ENCODE results near the gene SEMA3E.
"Not testable (repeated sequence)": the region's sequence is repeated elsewhere in the genome, so short reads cannot be mapped to it uniquely, and the experiment has no call there.

Gene SEMA3E

GRCh38 chr7:83442911-83443310 is 206.0 kb downstream of the SEMA3E start:
- H3K4me3 ChIP-seq (replicated peaks; ENCODE audit: insufficient read depth, low read length), result no peak overlapping the region
- no peaks in the 10 kb centered on the region for H3K27me3 ChIP-seq (ENCODE audit: insufficient read depth, poor library complexity, severe bottlenecking)
- TF ChIP-seq REST (IDR thresholded peaks at IDR 0.05; ENCODE audit: insufficient replicate concordance, low read depth), result no peak
- TF ChIP-seq SPI1 (IDR thresholded peaks at IDR 0.05; ENCODE audit: borderline replicate concordance, low read depth), result no peak
- no peak for TF ChIP-seq CTCF (IDR thresholded peaks at IDR 0.05; ENCODE audit: insufficient read depth, low read length)
- TF ChIP-seq POLR2AphosphoS5 (IDR thresholded peaks at IDR 0.05; ENCODE audit: low read depth), result no peak
- TF ChIP-seq GABPA (IDR thresholded peaks at IDR 0.05; ENCODE audit: low read depth), result no peak
- no peak for DNase-seq (ENCODE audit: low read depth in 1 of 2, low spot score in 1 of 2)
- no peak overlapping the region for H3K27ac ChIP-seq (replicated peaks)

GRCh38 chr7:83439026-83439425 is 209.9 kb downstream of the SEMA3E start:
- TF ChIP-seq CTCF (IDR thresholded peaks at IDR 0.05; ENCODE audit: insufficient read depth, low read length) (no peak), GABPA (IDR thresholded peaks at IDR 0.05; ENCODE audit: low read depth) (no peak), POLR2AphosphoS5 (IDR thresholded peaks at IDR 0.05; ENCODE audit: low read depth) (no peak), REST (IDR thresholded peaks at IDR 0.05; ENCODE audit: insufficient replicate concordance, low read depth) (no peak), SPI1 (IDR thresholded peaks at IDR 0.05; ENCODE audit: borderline replicate concordance, low read depth) (no peak)
- H3K27me3 ChIP-seq (ENCODE audit: insufficient read depth, poor library complexity, severe bottlenecking), result no peaks in the 10 kb centered on the region
- no peak for DNase-seq (ENCODE audit: low read depth in 1 of 2, low spot score in 1 of 2)
- H3K4me3 ChIP-seq (replicated peaks; ENCODE audit: insufficient read depth, low read length), result no peak overlapping the region
- H3K27ac ChIP-seq (replicated peaks), result no peak overlapping the region

DNA sequence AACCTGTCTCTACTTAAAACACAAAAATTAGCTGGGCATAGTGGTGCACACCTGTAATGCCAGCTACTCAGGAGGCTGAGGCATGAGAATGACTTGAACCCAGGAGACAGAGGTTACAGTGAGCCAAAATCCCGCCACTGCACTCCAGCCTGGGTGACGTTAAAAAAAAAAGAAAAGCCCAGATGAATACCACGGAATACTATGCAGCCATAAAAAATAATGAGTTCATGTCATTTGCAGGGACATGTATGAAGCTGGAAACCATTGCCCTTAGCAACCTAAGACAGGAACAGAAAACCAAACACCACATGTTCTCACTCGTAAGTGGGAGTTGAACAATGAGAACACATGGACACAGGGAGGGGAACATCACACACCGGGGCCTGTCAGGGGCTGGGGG is 218.7 kb downstream of the SEMA3E start:
- not testable (repeated sequence) for DNase-seq (ENCODE audit: low read depth in 1 of 2, low spot score in 1 of 2); H3K27ac ChIP-seq (replicated peaks); H3K27me3 ChIP-seq (ENCODE audit: insufficient read depth, poor library complexity, severe bottlenecking); H3K4me3 ChIP-seq (replicated peaks; ENCODE audit: insufficient read depth, low read length)

DNA sequence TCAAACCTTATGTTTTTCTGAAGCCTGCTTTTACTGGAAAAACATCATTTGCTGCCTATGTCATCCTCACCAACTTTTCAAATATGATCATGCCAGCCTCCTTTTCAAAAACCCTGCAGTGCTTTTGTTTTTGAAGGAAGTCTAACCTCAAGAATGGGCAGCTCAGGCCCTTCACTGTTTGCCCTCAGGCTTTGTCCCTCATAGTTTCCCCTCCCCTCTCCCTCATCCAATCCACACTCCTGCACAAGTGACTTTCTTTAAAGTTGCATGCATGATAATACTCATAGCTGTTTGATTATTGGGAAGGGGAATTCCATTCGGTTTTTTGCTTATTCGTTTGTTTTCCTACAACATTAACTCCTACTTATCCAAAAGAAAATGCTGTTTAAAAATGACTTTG is 219.4 kb downstream of the SEMA3E start:
- H3K27ac ChIP-seq (replicated peaks), result no peak overlapping the region
- DNase-seq (ENCODE audit: low read depth in 1 of 2, low spot score in 1 of 2), result no peak
- no peak overlapping the region for H3K4me3 ChIP-seq (replicated peaks; ENCODE audit: insufficient read depth, low read length)
- TF ChIP-seq POLR2AphosphoS5 (IDR thresholded peaks at IDR 0.05; ENCODE audit: low read depth) (no peak), GABPA (IDR thresholded peaks at IDR 0.05; ENCODE audit: low read depth) (no peak), CTCF (IDR thresholded peaks at IDR 0.05; ENCODE audit: insufficient read depth, low read length) (no peak), REST (IDR thresholded peaks at IDR 0.05; ENCODE audit: insufficient replicate concordance, low read depth) (no peak), SPI1 (IDR thresholded peaks at IDR 0.05; ENCODE audit: borderline replicate concordance, low read depth) (no peak)
- no peaks in the 10 kb centered on the region for H3K27me3 ChIP-seq (ENCODE audit: insufficient read depth, poor library complexity, severe bottlenecking)
